ENCODE data around the gene DCAF12.

GRCh38 chr9:34085581-34086500 lies 40.7 kb downstream of the DCAF12 start:
- TF ChIP-seq CTCF (conservative IDR thresholded peaks at IDR 0.05; ENCODE audit: low read depth, low read length) (no peak), POLR2A (IDR thresholded peaks at IDR 0.05; ENCODE audit: low read depth, low read length) (no peak), BHLHE40 (IDR thresholded peaks at IDR 0.05; ENCODE audit: low read depth, low read length) (no peak), CEBPB (IDR thresholded peaks at IDR 0.05; ENCODE audit: low read depth, low read length) (no peak), SMC3 (IDR thresholded peaks at IDR 0.05; ENCODE audit: low read depth, low read length) (no peak), MAFK (IDR thresholded peaks at IDR 0.05; ENCODE audit: low read depth, low read length) (no peak), RAD21 (IDR thresholded peaks at IDR 0.05; ENCODE audit: low read length) (no peak), RFX5 (IDR thresholded peaks at IDR 0.05; ENCODE audit: low read depth, low read length) (no peak), MXI1 (IDR thresholded peaks at IDR 0.05; ENCODE audit: borderline replicate concordance, low read depth, low read length) (no peak), CHD1 (IDR thresholded peaks at IDR 0.05; ENCODE audit: low read depth, low read length) (no peak), MAZ (IDR thresholded peaks at IDR 0.05; ENCODE audit: borderline replicate concordance, low read depth, low read length) (no peak), FOS (IDR thresholded peaks at IDR 0.05; ENCODE audit: low read depth, low read length) (no peak)
